ENCODE measurements around the gene TMEM125.

The TMEM125 gene

GRCh38 chr1:43247256-43247921 is 22.4 kb upstream of the TMEM125 start:
- no peak for DNase-seq (ENCODE audit: low spot score)

- no peak for DNase-seq (ENCODE audit: low spot score)
These were observed 19.4 kb upstream of the TMEM125 start for GRCh38 chr1:43250351-43250761.

DNA sequence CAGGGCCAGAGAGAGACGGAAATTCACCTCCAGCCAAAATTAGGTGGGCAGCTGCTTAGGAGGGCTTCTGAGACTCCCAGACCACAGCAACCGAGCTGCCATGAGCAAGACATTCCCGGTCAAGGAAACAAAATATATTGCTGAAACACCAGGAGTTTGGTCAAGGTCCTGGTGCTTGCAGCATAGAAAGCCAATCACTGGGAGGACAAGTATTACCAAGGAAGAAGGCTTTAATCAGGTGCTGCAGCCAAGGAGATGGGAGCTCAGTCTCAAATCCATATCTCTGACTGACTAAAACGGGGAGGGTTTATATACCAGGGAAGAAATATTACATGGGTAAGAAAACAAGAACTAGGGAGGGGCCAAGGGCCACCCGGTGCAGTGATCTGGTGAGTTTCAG is 18.8 kb upstream of the TMEM125 start:
- DNase-seq (ENCODE audit: low spot score) = no peak

GRCh38 chr1:43252225-43252624 is 17.6 kb upstream of the TMEM125 start:
- no peak for DNase-seq (ENCODE audit: low spot score)

- DNase-seq (ENCODE audit: low spot score) = no peak
These were observed 16.6 kb upstream of the TMEM125 start for GRCh38 chr1:43253173-43253572.

DNA sequence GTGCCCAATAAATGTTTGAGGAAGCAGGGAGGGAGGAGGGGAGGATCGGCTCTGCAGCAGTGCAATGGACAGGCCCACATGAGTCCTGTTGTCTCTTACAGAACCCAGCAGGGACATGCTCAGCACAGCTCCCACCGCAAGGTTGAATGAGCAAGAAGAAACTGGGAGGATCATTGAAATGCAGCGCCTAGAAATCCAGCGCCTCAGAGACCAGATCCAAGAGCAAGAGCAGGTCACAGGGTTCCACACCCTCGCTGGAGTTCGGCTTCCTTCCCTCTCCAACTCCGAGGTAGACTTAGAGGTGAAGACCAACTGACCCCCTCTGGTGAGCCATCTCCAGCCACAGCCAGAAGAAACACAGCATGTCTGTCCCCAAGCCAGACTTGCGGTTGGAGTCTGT is 15.9 kb upstream of the TMEM125 start:
- no peak for DNase-seq (ENCODE audit: low spot score)

- no peak for DNase-seq (ENCODE audit: low spot score)
These were observed 14.2 kb upstream of the TMEM125 start for GRCh38 chr1:43255438-43256210.

GRCh38 chr1:43256675-43257570 is 12.9 kb upstream of the TMEM125 start:
- no peak for DNase-seq (ENCODE audit: low spot score)

- no peak for DNase-seq (ENCODE audit: low spot score)
These were observed 11.4 kb upstream of the TMEM125 start for GRCh38 chr1:43258370-43258769.

DNA sequence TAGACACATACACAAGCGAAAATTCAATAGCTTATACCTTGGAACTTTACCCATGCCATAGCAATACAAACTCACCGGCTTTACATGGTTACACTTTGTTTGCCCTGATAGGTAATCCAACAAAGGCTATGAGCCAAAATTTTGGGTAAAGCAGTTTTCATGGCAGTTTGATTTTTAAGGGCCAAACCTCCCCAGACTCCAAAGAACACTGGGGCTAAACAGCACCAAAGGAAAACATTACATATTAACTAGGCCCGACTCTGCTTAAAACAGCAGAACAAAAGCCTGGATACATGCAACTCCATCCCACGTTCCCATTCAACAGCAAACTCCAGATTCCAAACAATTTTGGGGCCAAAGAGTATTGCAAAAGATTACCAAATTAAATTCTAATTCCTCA is 4.4 kb upstream of the TMEM125 start:
- DNase-seq (ENCODE audit: low spot score) = no peak

DNA sequence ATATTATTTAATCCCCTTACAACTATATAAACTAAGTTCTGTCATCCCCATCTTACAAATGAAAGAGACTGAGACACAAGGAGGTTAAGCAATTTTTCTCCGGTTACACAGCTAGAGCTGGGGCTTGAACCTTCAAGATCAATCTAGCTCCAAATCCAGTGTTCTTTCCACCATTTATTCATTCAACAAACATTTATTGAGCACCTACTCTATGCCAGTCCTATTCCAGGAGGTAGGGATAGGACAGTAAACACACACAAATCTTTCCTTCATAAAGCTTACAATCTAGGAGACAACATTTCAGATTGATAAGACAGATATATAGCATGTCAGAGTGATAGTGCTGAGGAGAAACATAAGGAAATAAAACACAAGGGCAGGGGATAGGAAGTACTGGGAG is 2.9 kb upstream of the TMEM125 start:
- DNase-seq (ENCODE audit: low spot score) = no peak

GRCh38 chr1:43267291-43267805 is 2.4 kb upstream of the TMEM125 start:
- DNase-seq (ENCODE audit: low spot score) = no peak

DNA sequence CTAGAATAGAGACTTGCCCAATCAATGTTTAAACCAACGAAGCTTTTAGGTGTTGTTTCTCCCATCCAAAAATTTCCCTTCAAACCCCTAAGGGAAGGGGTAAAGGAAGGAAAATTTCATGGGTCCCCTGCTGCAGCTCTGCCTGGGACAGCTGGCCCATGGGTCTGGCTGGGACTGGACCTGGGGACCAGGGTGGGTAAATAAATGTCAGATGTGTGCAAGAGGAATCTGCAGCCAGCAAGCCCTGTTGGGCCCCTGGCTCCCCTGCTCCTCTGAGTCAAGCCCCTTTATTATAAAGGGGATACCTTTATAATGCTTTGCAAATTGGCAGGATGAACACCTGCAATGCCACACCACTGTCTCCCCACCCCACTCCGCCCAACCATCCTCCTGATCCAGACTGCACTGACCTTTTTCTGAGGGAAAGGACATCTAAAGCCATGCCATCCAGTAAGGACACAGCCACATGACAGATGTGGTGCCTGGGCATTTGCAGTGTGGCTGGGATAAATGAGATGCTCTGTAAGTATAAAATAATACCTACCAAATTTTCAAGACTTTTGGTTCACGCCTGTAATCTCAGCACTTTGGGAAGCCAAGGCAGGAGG is 1.9 kb upstream of the TMEM125 start:
- DNase-seq (ENCODE audit: low spot score) = no peak

DNA sequence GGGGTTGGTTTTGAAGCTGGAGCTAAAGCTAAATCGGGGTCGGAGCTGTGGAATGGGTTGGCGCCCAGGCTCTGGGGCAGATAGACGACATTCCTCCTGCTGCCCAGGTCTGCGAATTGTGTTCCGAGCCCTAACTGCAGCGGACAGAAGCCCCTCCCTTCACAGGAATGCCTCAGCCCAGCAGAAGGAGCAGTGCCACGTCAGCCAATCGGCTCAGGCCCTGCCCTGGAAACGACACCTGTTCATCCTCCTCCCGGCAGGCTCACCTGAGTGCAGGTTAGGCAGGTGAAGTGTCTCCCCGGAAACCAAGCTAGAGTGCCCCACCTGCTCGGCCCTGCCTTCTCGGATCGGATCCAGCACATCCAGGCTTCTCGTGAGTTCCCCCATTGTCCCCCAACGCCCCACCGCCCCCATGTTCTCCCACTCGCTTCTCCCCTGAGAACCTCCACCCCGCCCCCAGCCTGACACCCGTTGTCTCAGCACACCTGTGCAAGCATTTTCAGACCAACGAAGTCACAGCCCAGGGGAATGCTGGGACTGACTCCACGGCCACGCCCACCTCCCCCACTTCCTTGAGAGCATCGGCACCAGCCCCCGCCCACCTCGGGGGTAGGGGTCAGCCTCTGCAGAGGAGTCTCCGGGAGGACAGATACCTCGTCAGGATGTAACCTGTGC is 775 bp downstream of the TMEM125 start:
- DNase-seq (ENCODE audit: low spot score) = no peak

DNA sequence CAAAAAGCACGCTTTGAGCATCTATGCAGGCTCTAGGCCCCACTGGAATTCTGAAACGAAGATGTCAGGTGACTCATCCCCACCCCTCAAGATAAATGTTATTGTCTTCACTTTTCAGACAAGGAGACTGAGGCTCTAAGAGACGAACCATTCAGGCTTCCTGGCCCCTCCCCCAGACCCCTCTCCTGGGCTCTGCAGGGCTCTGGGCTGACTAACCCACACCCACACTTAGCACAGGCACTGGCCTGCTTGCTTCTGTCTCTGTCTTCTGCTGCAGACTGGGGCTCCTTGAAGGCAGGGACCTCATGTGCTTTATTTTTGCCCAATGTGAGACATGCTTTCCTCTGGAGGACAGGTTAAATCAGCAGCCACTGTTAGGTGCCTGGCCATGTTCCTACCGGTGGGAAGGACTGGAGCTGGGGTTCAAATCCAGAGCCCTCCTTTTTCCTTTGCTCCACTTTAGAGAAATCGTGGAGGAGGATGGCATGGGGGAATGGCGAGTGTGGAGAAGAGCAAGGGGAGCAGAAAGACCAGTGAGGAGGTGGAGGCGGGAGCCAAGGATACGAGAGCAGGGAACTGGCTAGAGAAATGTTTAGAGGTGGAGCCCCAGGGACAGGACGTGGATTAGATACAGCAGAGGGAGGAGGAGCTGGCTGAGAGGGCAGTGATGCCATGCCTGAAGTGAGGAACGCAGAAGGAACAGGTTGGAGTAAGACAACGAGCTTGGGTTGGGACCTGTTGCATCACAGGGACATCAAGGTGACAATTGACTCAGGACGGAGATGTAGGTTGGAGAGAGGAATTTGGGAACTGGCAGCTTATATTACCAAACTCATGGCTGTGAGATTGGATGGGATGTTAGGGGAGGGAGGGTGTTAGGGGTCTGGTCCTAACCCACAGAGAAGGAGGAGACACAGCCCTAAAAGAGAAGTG is 1.7 kb downstream of the TMEM125 start:
- DNase-seq (ENCODE audit: low spot score) = no peak

DNA sequence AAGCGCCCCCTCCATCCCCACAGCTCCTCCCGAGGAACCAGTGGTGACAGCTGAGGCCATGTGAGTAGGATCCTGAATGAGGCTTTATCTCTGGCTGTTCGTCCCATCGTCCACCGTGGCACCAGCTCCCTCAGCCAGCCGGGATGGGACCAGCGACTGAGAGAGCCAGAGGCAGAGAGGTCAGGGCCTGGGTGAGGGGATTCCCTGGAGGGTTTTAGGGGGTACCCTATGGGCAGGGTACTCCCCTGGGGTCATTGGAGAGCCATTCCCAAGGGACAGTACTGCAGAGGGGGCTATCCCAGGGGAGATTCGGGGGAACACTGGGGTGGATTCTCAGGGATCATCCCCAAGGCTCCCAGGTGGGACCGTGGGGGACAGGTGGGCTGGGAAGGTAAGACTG is 2.4 kb downstream of the TMEM125 start:
- DNase-seq (ENCODE audit: low spot score) = no peak

- DNase-seq (ENCODE audit: low spot score) = no peak
These were observed 3.1 kb downstream of the TMEM125 start for GRCh38 chr1:43272576-43273571.

GRCh38 chr1:43273708-43274107 is 3.9 kb downstream of the TMEM125 start:
- DNase-seq (ENCODE audit: low spot score) = no peak

Measured in HuH-7 (cell line).